Heart left ventricle (tissue), 16 donors: Measurements from ENCODE around the gene ATXN7. TPM values are rescaled to one million over a fixed set of nuclear protein-coding genes. Genes with fewer than 3 reads are reported as not detected.

Experiments
- ATAC-seq, 4 donors: fragments of 200-7000 bp; cut with Tn5 transposase; one replicate each; pipeline ENCODE4 v1.9.1; 2020 to 2022; ENCODE audit warnings: moderate library complexity in 4 of 4, mild to moderate bottlenecking in 3 of 4, moderate number of reproducible peaks in 1 of 4
- DNase-seq, 5 donors: peaks; one replicate each; pipeline ENCODE4 v3.0.0-alpha.2; 2020
- H3K27ac ChIP-seq, 12 donors: fragments of 200-600 bp; sonication (generic) in 4 of 12; one replicate each; pipeline versions ENCODE4 v1.5.0 to v1.8.0; 2016 to 2022; ENCODE audit warnings: mild to moderate bottlenecking in 2 of 12
- H3K27me3 ChIP-seq, 9 donors: fragments of 200-600 bp; sonication (generic) in 2 of 9; one replicate each; pipeline versions ENCODE4 v1.5.1 to v1.8.0; 2016 to 2022; ENCODE audit warnings: mild to moderate bottlenecking in 3 of 9
- H3K36me3 ChIP-seq, 9 donors: fragments of 200-600 bp; sonication (generic) in 2 of 9; one replicate each; pipeline versions ENCODE4 v1.5.0 to v1.8.0; 2018 to 2022; ENCODE audit warnings: mild to moderate bottlenecking in 2 of 9
- H3K4me1 ChIP-seq, 12 donors: fragments of 200-600 bp; sonication (generic) in 4 of 12; one replicate each; pipeline versions ENCODE4 v1.5.0 to v1.8.0; 2016 to 2022; ENCODE audit warnings: mild to moderate bottlenecking in 3 of 12
- H3K4me3 ChIP-seq, 12 donors: fragments of 200-600 bp; sonication (generic) in 4 of 12; one replicate each; pipeline versions ENCODE4 v1.5.0 to v1.8.0; 2017 to 2022; ENCODE audit warnings: mild to moderate bottlenecking in 9 of 12, moderate library complexity in 4 of 12
- H3K9me3 ChIP-seq, 12 donors: fragments of 200-600 bp; sonication (generic) in 4 of 12; one replicate each; pipeline versions ENCODE4 v1.5.0 to v1.8.0; 2016 to 2022; ENCODE audit warnings: mild to moderate bottlenecking in 1 of 12
- CTCF ChIP-seq, 12 donors: fragments of 200-600 bp; sonication (generic) in 4 of 12; IDR thresholded peaks; one replicate each; pipeline versions ENCODE4 v1.5.0 to v1.8.0; 2018 to 2022; ENCODE audit warnings: antibody characterized with exemption in 12 of 12, mild to moderate bottlenecking in 5 of 12
- POLR2A ChIP-seq, 2 donors: fragments of 450-650 bp; IDR thresholded peaks; one replicate each; pipeline ENCODE4 v1.6.1; 2017; ENCODE audit warnings: antibody characterized with exemption in 2 of 2, mild to moderate bottlenecking in 2 of 2, moderate library complexity in 2 of 2
- WGBS, 4 donors: extraction: QIAGEN DNeasy Blood & Tissue Kit in 2 of 4; methylation state at CpG; one replicate each; pipeline versions ENCODE4 v1.1.5 to v1.1.7; 2013 to 2018; 5-methylcytosine and 5-hydroxymethylcytosine counted together
- intact Hi-C, 10 donors: fragments of 100-400 bp; cut with DNase I; formaldehyde crosslinking; loops; one replicate each; pipeline versions ENCODE4 v1.11.1 to v1.14.2; 2022
- polyA plus RNA-seq, 2 donors: library from polyadenylated mRNA; stranded (reverse); fragments of 200-250 nt; gene quantifications; one replicate each; pipeline ENCODE4 v1.2.3, GENCODE V29; 2013
- total RNA-seq, 9 donors: library from RNA; depleted of rRNA in 2 of 9; stranded (reverse); fragments of >200 nt in 2 of 9; fragmentation: NEBNext Ultra II Directional in 3 of 9; extraction: Animal tissue kit (Norgen Biotek cat#: 25700) in 3 of 9; gene quantifications; one replicate each; pipeline versions ENCODE4 v1.1.0 to v1.2.4, GENCODE V29; 2016 to 2023
- donor health status: ischemic (EF 13 %, LVEDD 7.1; RV severe dilation, severe dysfunction).
- donor health status: healthy with polysubstance abuse.
- donor health status: DM: no; HTN: yes; CAD: no.
- donor health status: DM: no; HTN: no; CAD: no.
- donor health status: ischemic (EF 25% LVEDD 6.9; RV normal size, moderate dysfunction).
- donor health status: ischemic (EF 25% LVEDD 5.7; RV mildly dilated, moderate dysfunction).
- donor health status: healthy.
- donor health status: DM: yes; HTN: yes; CAD: no.
- donor health status: ischemic (EF 35%, LVEDD 5.7; RV mildly dilated, moderate dysfunction).
- donor health status: nonischemic (EF 11% LVEDD 7.7; RV severe dilation, severe dysfunction).
- donor health status: DM: yes; HTN: yes; CAD: no.
- donor health status: PGD.
- donor health status: ischemic (EF 29% LVEDD 5.4; RV normal size, mild dysfunction).
- donor health status: nonischemic (EF 23%, LVEDD 6.1; RV moderate dilation, normal function).

Gene ATXN7
- total and polyA plus RNA-seq, 11 donors: 4.5 to 31.4 (median 16.7) TPM

GRCh38 chr3:63910001-63910400, 46.3 kb downstream of the ATXN7 start:
- ATAC-seq (no peak), DNase-seq (no peak)
- 90 to 98% (median 93%) methylated on average over 4 of the region's 4 CpGs for WGBS, 4 donors
- peaks cover 0 to 15% (median 0%) of the 10 kb centered on the region in 9 donors for H3K36me3 ChIP-seq
- H3K4me3 ChIP-seq: no peak overlapping the region
- no peaks in the 10 kb centered on the region for H3K27me3 ChIP-seq
- H3K27ac ChIP-seq: peak overlapping the region in 1 of 12 donors; percentile 98
- H3K4me1 ChIP-seq: peaks cover 2 to 53% (median 27%) of the 10 kb centered on the region in 12 donors
- H3K9me3 ChIP-seq: no peaks in the 10 kb centered on the region
- intact Hi-C loops: loop anchor here in 8 of 10 donors (2.0 to 10.0 kb wide), 8 partner anchors 43 to 87 kb away; partner anchors contain the start of genes ATXN7 (in 4 of the 8) and THOC7 (in 4 of the 8)
- no peak for TF ChIP-seq CTCF (IDR thresholded peaks at IDR 0.05)
- no peak for TF ChIP-seq POLR2A (IDR thresholded peaks at IDR 0.05)

GRCh38 chr3:63910891-63911290, 47.2 kb downstream of the ATXN7 start:
- intact Hi-C loops: loop anchor here in 8 of 10 donors (2.0 to 10.0 kb wide), 8 partner anchors 44 to 86 kb away; partner anchors contain the start of genes ATXN7 (in 4 of the 8) and THOC7 (in 4 of the 8)
- 49 to 76% (median 62%) methylated on average over 1 of the region's 1 CpG for WGBS, 4 donors
- peak overlapping the region in 10 of 12 donors; percentile 97 to 100 (median 99) for H3K27ac ChIP-seq
- peaks cover 2 to 53% (median 27%) of the 10 kb centered on the region in 12 donors for H3K4me1 ChIP-seq
- H3K9me3 ChIP-seq: no peaks in the 10 kb centered on the region
- no peaks in the 10 kb centered on the region for H3K27me3 ChIP-seq
- TF ChIP-seq POLR2A (IDR thresholded peaks at IDR 0.05): no peak
- TF ChIP-seq CTCF (IDR thresholded peaks at IDR 0.05): no peak
- H3K36me3 ChIP-seq: peaks cover 0 to 18% (median 5%) of the 10 kb centered on the region in 9 donors
- no peak for DNase-seq
- no peak for ATAC-seq
- H3K4me3 ChIP-seq: peak overlapping the region in 9 of 12 donors; percentile 80 to 98 (median 84)

- H3K4me3 ChIP-seq: peak overlapping the region; percentile 71 to 98 (median 83)
- DNase-seq (no peak), ATAC-seq (no peak)
- 0 to 2% (median 0%) methylated on average over 18 of the region's 18 CpGs for WGBS, 4 donors
- no peaks in the 10 kb centered on the region for H3K9me3 ChIP-seq
- peaks cover 0 to 20% (median 10%) of the 10 kb centered on the region in 9 donors for H3K36me3 ChIP-seq
- H3K27ac ChIP-seq: peak overlapping the region; percentile 96 to 100 (median 99)
- H3K4me1 ChIP-seq: peaks cover 2 to 53% (median 27%) of the 10 kb centered on the region in 12 donors
- intact Hi-C loops: loop anchor here in 8 of 10 donors (2.0 to 10.0 kb wide), 8 partner anchors 44 to 86 kb away; partner anchors contain the start of genes ATXN7 (in 4 of the 8) and THOC7 (in 4 of the 8)
- TF ChIP-seq CTCF (IDR thresholded peaks at IDR 0.05) (no peak), POLR2A (IDR thresholded peaks at IDR 0.05) (no peak)
- H3K27me3 ChIP-seq: no peaks in the 10 kb centered on the region
Observed at GRCh38 chr3:63911509-63911872, 47.8 kb downstream of the ATXN7 start.

GRCh38 chr3:63911873-63912767, 48.5 kb downstream of the ATXN7 start, which contains the start of gene SCAANT1:
Gene SCAANT1 (minus strand): TSS chr3:63912383.
- Histone ChIP-seq H3K27ac (peak within 1 kb of the TSS; percentile 96 to 100 (median 99)), H3K36me3 (peaks cover 0 to 26% (median 16%) of the 10 kb centered on the region in 9 donors), H3K9me3 (no peaks in the 10 kb centered on the region), H3K27me3 (no peaks in the 10 kb centered on the region), H3K4me3 (peak within 1 kb of the TSS; percentile 71 to 98 (median 83)), H3K4me1 (peaks cover 2 to 53% (median 27%) of the 10 kb centered on the region in 12 donors)
- peak in 6 of 12 donors; percentile 6 to 27 (median 16) for TF ChIP-seq CTCF (IDR thresholded peaks at IDR 0.05)
- TF ChIP-seq POLR2A (IDR thresholded peaks at IDR 0.05): peak in 1 of 2 donors; percentile 68
- 0 to 1% (median 0%) methylated on average over 23 to 115 of the region's 115 CpGs for WGBS, 4 donors
- ATAC-seq: peak; percentile 93 to 96 (median 94)
- intact Hi-C loops: loop anchor here in 8 of 10 donors (2.0 to 10.0 kb wide), 9 partner anchors 45 to 85 kb away; partner anchors contain the start of genes ATXN7 (in 5 of the 8) and THOC7 (in 5 of the 8)
- peak; percentile 93 to 96 (median 94) for DNase-seq
